Right lobe of liver (tissue), 4 donors: ENCODE data around the gene DNAJB11.

Experiments used
- POLR2A ChIP-seq: fragments of 450-650 bp; IDR thresholded peaks from one replicate; pipeline ENCODE4 v1.6.1; 2017; ENCODE audit warnings: antibody characterized with exemption, mild to moderate bottlenecking
- TF ChIP-seq, protein P1 (sequence below), 4 donors: fragments of 200-600 bp in 3 of 4; fragments of 450-650 bp in 1 of 4; IDR thresholded peaks; one replicate each; pipeline versions ENCODE4 v1.5.1 to v1.8.0; 2016 to 2022; ENCODE audit warnings: antibody characterized with exemption in 4 of 4, mild to moderate bottlenecking in 2 of 4
- donor health status: DM: no; HTN: no; CAD: no.
- donor health status: DM: no; HTN: no; CAD: no.
- donor health status: DM: no; HTN: yes; CAD: no.

GRCh38 chr3:186529201-186529999, 41.1 kb upstream of the DNAJB11 start:
- TF ChIP-seq, protein P1, sequence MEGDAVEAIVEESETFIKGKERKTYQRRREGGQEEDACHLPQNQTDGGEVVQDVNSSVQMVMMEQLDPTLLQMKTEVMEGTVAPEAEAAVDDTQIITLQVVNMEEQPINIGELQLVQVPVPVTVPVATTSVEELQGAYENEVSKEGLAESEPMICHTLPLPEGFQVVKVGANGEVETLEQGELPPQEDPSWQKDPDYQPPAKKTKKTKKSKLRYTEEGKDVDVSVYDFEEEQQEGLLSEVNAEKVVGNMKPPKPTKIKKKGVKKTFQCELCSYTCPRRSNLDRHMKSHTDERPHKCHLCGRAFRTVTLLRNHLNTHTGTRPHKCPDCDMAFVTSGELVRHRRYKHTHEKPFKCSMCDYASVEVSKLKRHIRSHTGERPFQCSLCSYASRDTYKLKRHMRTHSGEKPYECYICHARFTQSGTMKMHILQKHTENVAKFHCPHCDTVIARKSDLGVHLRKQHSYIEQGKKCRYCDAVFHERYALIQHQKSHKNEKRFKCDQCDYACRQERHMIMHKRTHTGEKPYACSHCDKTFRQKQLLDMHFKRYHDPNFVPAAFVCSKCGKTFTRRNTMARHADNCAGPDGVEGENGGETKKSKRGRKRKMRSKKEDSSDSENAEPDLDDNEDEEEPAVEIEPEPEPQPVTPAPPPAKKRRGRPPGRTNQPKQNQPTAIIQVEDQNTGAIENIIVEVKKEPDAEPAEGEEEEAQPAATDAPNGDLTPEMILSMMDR (IDR thresholded peaks at IDR 0.05) = no peak
- no peak for TF ChIP-seq POLR2A
